ENCODE data around the gene ZNF343.
"Not testable (repeated sequence)": the region's sequence is repeated elsewhere in the genome, so short reads cannot be mapped to it uniquely, and the experiment has no call there.

Gene ZNF343

DNA sequence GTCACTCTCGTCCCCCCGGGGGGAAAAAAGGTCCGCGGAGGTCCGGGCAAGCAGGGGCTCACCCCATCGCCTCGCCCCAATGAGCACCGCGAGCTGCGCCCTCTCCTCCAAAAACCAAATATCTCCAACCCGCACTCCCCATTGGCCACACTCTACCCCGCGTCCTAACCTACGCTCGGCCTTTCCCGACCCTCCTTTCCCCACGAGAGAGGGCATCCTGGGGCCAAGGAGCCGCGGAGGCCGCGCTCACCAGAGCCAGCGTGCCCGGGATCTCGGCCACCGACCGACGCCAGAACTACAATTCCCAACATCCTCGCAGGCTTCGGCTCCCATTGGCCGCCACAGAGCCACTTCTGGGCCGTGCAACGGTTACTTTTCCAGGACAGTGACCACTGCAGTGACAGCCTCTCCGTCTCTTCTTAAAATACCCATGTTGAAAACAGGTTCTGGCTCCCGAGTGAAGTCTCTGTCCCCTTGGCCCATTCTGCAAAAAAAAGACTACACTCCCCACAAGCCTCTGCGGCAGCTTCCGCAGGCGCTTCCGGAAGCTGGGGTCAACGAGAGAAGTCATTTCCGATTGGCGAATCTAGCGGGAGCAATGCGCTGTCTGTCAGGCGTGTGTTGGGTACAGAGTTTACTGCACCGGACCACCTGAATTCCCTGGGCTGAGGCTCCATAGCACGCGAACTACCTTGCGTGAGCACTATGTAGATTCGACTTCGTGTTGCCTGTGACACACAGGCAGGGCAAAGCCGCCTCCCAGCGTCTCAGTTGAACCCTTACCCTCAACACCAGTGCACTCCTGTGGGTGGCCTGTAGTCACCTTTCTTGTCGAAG is at the start of gene ZNF343:
TSS of gene ZNF343 (minus strand) at position 285 of the 837 bp plus-strand sequence. CDS start 15,020 bp downstream, outside the sequence.
- DNase-seq = peak; percentile 91

DNA sequence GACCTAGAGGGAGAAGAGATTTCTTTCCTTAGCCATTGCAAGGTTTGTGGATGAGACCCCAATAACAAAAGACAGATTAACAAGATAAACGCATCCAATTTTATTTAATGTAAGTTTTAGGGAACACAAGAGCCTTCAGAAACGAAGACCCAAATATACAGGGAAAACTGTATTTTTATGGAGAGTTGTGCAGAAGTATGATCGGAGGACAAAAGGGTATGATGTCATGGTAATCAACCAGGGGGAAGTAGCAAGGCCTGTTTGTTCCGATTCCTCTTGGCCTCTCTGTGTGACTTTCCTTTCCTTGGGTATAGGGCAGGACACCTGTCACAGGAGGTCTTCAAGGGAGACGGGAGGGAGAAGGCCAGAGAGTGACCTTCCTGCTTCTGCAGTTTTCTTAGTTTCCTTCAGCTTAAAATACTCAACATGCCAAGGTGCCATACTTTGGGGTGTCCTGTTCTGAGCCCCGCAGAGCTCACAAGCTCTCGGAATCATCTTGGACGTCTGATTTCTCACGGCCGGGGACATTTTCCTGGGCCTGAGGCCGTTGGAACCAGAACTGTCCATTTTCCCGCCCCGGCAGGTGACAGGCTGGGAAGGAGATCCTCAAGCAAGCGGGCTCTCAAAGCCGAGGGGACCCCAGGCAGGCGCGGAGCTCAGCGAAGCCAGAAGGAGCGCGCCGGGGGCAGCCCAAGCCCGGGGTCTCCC is 49.3 kb upstream of the ZNF343 start:
- DNase-seq = no peak

- DNase-seq = no peak
Observed at GRCh38 chr20:2545594-2545993, 36.9 kb upstream of the ZNF343 start.

DNA sequence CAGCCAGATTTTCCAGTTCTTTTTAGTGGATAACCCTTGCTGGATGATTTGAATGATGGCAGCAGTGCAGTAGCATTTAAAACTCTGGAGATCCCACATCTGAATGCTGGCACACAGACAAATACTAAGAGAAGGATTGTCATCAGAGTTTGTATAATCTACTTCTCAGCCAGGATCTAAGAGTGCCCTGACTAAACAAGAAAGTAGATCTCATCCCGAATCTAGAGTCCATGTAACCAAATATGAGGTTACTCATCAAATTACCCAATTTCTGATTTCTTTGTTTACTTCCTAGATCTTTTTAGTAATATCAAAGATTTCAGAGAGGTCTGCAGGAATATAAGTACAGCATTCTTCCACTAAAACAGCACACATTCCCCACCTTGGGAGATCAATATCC is 35.5 kb upstream of the ZNF343 start:
- no peak for DNase-seq

DNA sequence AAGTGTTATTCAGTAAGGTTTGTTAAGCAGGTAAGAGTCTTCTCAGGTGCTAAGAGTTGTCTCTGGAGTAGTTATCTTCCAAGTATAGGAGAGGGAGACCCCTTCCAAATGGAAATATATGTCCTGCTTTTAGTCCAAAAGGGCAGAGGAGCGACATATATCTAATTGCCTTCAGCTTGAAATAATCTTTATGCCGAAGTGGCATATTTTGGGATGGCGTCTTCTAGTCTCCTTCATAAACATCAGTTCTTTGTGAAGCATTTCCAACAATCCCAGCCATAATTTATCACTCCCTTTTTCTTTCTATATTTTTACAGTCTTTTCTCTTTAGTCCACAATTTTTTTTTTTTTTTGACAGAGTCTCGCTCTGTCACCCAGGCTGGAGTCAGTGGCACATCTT is 33.6 kb upstream of the ZNF343 start:
- no peak for DNase-seq

- DNase-seq = no peak
Observed at GRCh38 chr20:2541940-2542339, 33.2 kb upstream of the ZNF343 start.

DNA sequence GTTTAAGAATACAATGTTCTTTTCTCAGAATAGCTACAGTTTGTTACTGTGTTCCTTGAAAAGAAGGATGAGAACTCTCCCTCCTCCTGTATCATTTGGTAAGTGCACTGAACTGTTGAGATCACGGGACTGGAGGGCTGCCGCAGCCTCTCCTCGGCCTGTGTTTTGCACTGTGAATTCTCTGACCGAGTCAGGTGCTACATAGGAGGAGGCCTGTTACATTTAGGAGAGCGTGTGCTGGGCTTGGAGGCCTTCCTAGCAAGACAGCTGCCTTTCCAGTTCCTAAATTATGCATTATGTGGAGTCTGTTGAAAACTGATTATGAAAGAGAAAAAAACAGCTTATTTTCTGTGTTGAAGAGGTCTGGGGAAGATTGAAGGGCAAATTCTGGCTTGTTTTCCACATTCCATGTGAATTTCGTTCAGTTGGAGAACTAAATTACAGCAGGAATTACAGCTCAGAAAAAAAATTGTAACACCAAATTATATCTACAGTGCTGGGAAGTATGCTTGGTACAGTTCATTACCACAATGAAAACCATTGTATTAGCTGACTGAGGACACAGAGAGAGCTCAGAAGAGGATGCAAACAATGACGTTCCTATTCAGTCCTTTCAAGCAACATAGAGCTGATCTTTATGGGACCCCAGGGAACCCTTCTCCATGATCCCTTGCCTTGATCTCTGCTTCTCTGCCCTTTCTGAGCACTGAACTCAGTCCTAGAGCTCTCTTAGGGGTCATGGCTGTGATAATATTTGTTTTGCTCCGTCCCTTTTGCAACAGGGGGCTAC is 30.4 kb upstream of the ZNF343 start:
- no peak for DNase-seq

DNA sequence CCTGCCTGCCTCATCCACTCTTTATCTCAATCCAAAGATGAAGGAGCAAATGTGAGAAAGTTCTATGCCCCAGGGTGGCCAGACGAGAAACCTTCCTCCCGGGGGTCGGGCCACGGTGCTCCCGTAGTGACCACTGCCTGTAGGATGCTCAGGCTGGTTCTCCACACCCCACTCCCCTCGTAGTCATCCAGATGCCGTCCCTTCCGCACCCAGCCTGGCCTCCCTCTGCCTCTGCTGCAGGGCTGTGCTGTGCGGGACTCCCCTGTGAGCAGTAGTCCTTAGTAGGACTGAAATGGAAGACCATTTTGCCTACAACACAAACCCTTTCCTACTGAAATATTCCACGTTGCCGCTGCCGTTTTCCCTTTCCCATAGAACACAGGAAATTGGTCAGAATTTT is 29.6 kb upstream of the ZNF343 start:
- no peak for DNase-seq

DNA sequence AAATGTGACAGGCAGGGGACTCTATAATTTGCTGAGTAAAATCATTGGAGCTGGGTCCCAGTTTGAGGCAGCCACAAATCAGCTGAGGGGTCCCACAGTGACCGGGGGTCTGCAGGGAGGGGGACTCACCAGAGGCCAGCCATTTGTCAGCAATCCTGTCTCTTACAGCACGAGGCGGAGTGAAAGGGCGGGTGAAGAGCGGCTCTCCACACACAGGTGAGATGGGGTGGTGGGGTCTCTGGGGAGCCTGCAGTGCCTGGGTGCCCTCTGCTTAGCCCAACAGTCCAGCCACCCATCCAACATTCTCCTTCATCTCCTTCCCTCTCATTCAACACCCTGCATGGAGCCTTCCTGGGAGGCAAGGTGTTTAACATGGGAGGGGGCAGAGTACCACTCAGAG is 28.4 kb upstream of the ZNF343 start:
- no peak for DNase-seq

- DNase-seq = no peak
Observed at GRCh38 chr20:2536560-2536986, 27.9 kb upstream of the ZNF343 start, which contains the start of gene TMC2. Gene TMC2, plus strand, starts transcription at chr20:2536573. Its CDS starts 49 bp downstream, at chr20:2536622.

DNA sequence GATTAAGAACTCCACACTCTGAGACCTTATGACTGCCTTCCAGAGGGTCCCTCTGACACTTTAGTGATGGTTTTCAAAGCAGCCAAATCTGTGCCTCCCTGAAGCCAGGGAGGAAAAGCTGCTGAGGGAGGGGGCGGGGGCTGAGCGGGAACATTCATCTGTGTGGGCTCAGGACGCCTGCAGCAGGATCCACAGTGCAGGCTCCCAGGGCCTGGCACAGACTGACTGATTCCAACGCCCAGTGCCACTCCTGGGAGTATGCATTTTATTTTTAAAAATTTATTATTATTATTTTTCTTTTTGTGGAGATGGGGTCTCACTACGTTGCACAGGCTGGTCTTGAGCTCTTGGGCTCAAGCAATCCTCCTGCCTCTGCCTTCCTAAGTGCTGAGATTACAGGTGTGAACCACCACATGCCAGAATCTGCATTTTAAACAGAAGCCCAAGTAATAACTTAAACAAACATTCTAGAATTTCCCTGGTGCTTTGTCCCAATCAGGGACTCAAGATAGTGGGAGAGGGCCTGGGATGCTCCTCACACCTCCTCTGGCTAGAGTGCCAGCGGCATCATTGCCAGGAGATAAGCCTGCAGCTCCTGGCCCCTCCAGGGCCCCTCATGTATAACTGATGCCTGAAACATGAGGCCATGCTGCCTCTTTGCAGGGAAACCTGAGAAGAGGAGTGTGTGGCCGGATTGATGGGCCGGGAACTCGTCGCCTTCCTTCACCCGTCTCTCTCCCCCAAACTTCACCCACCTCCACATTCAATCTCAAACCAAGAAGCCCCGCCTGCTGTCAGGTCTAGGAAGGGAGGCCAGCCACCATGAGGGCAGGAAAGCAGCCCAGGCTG is 27.2 kb upstream of the ZNF343 start:
- no peak for DNase-seq

GRCh38 chr20:2533118-2533517 is 24.4 kb upstream of the ZNF343 start:
- no peak for DNase-seq

DNA sequence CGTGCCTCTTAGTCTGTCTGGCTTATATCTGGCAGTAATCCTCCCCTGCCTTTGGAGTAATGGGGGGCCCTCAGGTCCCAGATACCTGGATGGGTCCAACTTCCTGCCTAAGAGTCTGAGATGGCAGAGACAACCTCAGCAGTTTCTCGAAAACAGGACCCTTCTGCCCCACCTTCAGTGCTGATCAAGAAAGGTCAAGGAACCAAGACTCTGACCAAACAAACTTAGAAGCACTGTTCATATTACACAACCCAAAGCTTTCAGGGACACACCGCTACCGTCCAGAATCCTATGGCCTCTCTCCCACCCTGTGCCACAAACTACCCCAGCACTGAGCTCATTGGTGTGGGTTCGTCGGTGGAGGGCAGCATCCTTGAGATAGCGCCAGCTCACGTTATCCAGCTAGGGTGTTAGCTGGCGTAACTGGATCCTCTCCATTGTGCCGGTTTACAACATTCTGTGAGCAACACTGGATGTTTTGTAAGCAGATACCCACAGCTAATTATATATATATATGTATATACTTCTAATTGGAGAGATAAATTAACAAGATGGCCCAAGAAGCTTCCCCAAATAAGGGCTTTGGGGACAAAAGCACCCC is 20.1 kb upstream of the ZNF343 start:
- DNase-seq = no peak

DNA sequence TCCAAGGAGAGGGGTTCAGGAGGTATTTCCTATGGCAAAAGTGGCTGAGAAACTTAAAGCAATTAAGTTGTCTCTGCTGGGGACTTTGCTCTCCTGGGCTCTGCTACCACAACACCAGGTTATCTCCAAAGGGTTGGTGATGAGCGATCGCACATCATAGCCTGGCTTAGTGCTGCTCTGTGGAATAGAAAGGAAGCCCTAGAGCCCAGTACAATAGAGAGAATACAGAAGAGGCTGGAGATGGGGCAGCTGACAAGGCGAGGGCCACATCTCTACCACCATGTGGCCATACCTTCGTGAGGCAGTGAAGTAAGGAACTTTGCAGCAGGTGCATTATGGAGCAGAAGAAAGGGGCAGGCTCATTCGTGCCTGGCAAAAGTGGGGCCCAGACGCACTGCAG is 19.0 kb upstream of the ZNF343 start:
- no peak for DNase-seq

DNA sequence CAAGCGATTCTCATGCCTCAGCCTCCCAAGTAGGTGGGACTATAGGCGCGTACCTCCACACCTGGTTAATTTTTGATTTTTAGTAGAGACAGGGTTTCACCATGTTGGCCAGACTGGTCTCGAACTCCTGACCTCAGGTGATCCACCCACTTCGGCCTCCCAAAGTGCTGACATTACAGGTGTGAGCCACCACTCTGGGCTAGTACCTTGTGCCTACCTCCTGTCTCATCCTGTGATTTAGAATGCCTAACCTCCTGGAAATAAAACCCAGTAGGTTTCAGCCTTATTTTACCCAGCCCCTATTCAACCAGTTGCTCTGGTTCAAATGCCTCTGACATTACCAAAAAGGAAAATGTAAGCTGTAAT is 17.5 kb upstream of the ZNF343 start:
- DNase-seq = not testable (repeated sequence)

- peak; percentile 77 for DNase-seq
Observed at GRCh38 chr20:2524709-2525506, 16.2 kb upstream of the ZNF343 start.

- peak; percentile 97 for DNase-seq
Observed at GRCh38 chr20:2523919-2524708, 15.4 kb upstream of the ZNF343 start.

GRCh38 chr20:2522826-2523429 is 14.2 kb upstream of the ZNF343 start:
- not testable (repeated sequence) for DNase-seq

DNA sequence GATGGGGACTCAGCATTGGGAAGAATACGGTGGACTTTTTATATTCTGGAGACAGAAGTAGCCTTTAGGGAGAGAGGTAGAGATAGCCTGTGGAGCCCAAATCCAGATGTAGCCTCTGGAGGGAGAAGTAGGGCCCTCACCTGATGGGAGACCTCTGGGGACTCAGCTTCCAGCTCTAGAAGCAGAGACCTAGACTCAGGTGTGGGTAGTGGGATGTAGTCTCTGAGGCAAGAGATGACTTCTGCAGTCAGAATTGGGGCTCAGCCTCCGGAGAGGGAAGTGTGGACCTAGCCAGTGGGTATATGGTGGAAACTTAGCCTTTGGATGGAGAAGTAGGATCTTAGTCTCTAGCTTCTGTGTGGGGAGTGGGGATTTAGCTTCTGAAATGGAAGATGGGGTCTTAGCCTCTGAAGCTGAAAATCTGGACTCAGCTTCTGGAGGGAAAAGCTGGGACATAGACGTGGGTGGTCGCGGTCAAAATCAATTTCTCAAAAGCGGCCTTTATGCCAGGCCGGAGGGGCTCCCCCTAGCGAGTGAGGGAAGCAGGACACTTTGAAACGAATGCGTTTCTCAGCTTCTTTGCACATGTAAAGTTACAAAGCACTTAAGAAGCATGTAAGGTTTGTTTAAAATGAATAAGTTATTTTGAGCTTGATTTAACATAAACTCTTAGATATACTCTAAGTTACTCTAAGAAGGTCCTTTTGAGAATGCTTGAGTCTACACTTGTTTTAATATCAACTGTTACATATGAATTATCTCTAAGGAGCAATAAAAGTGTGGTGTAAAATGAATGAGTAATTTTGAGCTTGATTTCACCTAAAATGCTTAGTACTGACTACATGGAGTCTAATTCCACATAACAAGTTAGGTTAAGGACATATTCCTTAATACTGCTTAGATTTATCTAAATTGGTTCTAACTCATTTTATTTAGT is 12.9 kb upstream of the ZNF343 start:
- peak; percentile 86 for DNase-seq

All from activated effector memory CD4-positive, alpha-beta T cell treated with anti-CD3 and anti-CD28 coated beads, Interleukin-2, amount 50 U/mL, for 16 hours (primary cell).